Measurements from ENCODE around the gene REEP3. TPM values are rescaled to one million over a fixed set of nuclear protein-coding genes. Genes with fewer than 3 reads are reported as not detected.

REEP3 gene
- total RNA-seq, 1 donor from 2014 or later = 38.9 TPM

DNA sequence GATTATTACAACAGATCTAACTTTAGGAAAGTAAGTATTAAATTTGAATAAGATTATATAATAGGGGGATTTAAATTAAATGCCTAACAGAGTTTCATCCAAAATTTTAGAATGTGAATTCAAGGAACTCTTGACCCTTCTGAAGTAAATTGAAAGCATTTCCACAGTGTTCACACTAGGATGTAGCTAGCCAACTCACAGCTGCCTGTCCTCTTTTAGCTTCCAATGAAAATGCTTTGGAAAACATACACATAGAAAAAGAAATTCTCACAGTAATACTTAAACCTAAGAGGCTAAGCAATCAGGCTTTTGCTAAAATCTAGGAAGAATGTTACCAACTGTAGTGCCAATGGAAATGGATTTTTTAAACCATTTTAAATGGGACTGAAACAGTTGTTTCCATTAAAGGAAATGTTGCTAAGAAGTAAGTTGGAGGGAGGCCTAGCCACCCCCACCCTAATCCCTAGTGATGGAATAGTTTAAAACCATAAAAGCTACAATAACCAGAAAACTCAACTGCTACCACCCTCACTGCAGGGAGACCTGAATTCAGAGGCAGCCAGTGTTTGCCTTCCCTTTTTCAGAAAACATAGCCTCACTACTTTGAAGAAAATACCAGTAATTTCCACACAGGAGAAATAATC lies 58.3 kb downstream of the REEP3 start:
- no peak for DNase-seq (ENCODE audit: low spot score)
- intact Hi-C loops (cut with DNase I) = no loop called here

GRCh38 chr10:63582690-63583089 lies 61.5 kb downstream of the REEP3 start:
- intact Hi-C loops (cut with DNase I) = no loop called here
- no peak for DNase-seq (ENCODE audit: low spot score)

- intact Hi-C loops (cut with DNase I) = no loop called here
- no peak for DNase-seq (ENCODE audit: low spot score)
Observed at GRCh38 chr10:63583397-63583796, 62.2 kb downstream of the REEP3 start.

DNA sequence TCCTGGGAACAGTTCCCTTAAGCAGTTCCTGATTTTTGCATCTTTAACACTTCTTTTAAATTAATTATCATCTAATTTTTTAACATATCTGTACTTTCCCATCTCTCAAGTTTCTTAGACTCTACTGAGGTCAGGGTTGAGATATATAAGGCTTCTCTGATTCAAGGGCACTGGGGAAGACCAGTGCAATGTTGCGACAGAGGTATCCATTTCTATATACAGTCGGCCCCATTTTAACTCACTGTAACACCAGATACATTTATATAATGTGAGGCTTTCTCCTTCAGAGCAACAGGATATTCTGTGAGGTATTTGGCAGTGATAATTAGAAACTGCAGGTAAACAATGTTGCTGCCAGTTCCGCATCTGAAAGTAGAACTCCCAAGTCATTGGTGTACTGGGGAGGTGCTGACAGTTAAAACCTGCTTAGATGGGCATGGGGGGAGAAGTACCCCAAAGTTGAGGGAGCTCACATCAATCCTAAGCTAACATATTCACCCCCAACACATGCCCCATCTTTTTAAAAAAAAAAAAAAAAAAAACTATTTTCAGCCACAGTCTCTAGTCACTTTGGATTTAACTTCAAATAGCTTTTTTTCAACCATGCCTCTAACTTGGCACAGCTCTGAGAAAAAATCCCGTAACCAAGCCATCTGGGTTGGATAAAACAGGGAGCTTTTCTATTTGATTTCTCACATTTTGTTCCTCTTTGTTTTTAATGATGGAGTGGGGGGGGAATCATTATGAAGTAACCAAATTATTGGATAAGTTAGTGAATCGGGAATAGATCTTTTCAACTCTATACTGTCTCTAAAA lies 62.9 kb downstream of the REEP3 start:
- intact Hi-C loops (cut with DNase I) = no loop called here
- DNase-seq (ENCODE audit: low spot score) = no peak

- intact Hi-C loops (cut with DNase I) = no loop called here
Observed at GRCh38 chr10:63584725-63585035, 63.5 kb downstream of the REEP3 start.

DNA sequence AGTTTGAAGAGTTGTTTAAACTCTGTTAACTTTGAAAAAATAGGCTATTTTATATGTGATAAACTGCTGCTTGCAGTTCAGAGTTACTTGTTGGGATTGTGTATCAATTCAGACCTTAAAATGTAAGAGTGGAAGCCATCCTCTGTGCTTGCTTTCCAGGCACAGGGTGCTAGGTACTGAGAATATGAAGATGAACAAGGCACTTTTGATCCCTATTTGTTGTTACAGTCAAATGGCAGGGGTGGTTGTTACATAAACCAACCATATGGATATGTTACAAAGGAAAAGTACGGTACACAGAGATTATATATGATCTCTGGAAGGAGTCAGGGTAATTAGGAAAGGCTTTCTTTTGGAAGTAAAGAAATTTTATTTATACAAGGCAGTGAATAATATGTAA lies 63.8 kb downstream of the REEP3 start:
- no peak for DNase-seq (ENCODE audit: low spot score)
- intact Hi-C loops (cut with DNase I) = no loop called here

More at GRCh38 chr10:63584725-63585035, 63.5 kb downstream of the REEP3 start:
- DNase-seq (ENCODE audit: low spot score) = no peak

DNA sequence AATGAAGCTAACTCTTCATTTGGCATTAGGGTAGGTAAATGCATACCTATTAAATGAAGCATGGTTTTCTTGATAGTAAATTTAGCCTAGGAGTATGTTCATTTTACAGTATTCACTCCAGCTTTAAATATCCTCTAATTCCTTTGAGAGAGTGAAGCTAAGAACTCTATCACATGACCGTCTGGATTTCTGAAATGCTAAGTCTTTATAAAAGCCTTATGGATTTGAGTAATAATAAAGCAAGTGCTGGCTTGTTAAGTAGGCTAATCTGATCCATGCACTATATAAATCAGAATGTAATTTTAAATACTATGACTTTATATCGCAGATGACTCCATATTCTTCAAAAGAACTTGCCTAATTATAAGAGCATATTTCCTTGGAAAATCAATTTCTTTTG lies 64.8 kb downstream of the REEP3 start:
- no peak for DNase-seq (ENCODE audit: low spot score)
- intact Hi-C loops (cut with DNase I) = no loop called here

GRCh38 chr10:63587191-63587590 lies 66.0 kb downstream of the REEP3 start:
- intact Hi-C loops (cut with DNase I) = no loop called here
- no peak for DNase-seq (ENCODE audit: low spot score)

DNA sequence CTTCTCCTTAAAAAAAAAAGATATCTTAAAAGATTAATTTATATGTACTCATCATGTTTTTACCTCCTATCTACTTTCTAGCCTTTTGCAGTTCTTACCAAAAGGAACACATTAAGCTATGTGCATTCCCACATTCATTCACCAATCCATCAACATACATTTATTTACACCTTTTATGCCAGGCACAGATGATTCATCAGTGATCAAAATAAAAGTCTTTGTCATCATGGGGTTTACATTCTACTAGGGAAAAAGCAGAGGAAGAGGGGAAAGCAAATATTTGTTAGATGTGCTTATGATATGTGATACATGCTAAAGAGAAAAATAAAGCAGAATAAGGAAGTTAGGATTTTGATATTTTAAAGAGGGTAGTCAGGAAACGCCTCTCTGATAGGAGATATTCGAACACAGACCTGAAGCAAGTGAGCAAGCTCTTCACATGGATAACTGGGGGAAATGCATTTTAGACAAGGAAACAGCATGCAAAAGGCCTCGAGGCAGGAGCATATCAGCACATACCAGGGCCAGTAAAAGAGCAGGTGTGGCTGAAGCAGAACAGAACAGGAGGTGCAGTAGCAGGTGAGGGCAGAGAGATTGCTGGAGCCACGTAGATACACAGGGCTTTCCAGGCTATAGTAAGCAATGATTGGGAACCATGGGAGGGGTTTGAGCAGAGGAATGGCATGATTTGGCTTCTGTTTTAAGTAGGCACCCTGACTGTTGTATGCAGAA lies 67.4 kb downstream of the REEP3 start:
- intact Hi-C loops (cut with DNase I) = no loop called here
- no peak for DNase-seq (ENCODE audit: low spot score)

- no peak for DNase-seq (ENCODE audit: low spot score)
- intact Hi-C loops (cut with DNase I) = no loop called here
Observed at GRCh38 chr10:63591600-63592379, 70.6 kb downstream of the REEP3 start.

DNA sequence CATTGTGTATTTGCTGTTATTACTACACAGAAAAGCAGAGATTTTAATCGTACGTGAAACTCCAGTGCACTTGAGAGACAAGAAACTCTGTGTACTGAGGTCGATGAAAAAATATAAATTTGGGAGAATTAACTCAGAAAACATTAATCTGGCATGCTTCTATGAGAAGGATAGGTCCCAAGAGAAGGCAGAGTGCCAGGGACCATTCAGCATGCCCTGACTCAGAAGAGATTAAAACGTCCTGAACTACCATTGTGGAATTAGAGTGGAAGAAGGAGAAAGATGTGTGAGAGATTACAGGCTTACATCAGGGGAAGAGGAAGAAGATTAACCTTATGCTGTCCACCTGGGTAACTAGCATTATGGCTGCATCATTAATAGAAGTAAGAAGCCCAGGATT lies 72.4 kb downstream of the REEP3 start:
- intact Hi-C loops (cut with DNase I) = no loop called here
- no peak for DNase-seq (ENCODE audit: low spot score)

- intact Hi-C loops (cut with DNase I) = no loop called here
- DNase-seq (ENCODE audit: low spot score) = no peak
Observed at GRCh38 chr10:63595072-63595471, 73.9 kb downstream of the REEP3 start.

- DNase-seq (ENCODE audit: low spot score) = no peak
- intact Hi-C loops (cut with DNase I) = no loop called here
Observed at GRCh38 chr10:63596924-63597323, 75.7 kb downstream of the REEP3 start.

DNA sequence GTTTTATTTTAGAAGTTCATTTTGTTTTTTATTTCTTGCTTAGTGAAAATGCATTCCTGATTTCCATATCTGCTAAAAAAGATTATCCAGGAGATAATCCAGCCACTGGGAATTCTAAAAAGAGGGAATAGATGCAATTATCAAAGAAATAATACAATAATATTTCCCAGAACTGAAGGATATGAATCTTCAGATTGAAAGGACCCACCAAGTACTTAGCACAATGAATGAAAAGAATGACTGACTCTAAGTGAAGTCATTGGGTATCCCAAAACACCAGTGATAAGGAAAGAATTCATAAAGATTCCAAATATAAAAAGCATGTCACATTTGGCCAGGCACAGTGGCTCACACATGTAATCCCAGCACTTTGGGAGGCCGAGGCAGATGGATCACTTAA lies 79.3 kb downstream of the REEP3 start:
- DNase-seq (ENCODE audit: low spot score) = no peak
- intact Hi-C loops (cut with DNase I) = no loop called here

GRCh38 chr10:63603709-63604445 lies 82.7 kb downstream of the REEP3 start:
- intact Hi-C loops (cut with DNase I) = no loop called here
- no peak for DNase-seq (ENCODE audit: low spot score)

DNA sequence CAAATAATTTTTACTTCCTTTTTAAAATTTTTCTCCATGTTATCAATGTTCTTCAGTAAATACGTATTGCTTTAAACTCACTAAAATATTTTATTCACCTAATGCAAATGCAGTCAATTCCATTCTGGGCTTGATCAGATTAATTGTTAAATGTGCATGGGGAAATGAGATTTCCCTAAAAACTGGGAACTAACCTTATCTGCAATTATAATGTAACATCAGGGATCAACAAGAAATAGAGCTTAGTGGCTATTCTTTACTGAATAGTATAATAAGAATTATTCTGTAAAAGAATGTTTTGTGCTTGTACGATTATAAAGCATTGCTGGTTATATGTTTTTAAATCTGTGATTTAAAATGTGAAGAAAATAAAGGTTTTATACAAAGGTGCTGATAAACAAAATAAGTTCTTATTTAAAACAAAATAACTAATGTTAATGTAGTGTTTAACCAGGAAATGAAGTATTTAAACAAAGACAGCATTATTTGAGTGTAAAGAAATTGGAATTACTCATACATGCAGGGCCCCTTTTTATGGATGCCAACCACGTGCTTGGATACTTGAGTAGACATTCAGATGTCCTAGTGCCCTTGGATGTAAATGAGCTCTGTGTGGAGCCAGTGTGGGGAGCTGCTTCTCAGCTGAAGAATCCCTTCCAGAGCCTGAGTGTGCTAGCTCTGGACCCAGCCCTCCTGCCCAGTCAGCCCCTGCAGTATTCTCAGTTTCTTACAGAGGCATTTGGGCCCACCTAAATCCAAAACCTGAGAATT lies 84.2 kb downstream of the REEP3 start:
- intact Hi-C loops (cut with DNase I) = no loop called here
- no peak for DNase-seq (ENCODE audit: low spot score)

DNA sequence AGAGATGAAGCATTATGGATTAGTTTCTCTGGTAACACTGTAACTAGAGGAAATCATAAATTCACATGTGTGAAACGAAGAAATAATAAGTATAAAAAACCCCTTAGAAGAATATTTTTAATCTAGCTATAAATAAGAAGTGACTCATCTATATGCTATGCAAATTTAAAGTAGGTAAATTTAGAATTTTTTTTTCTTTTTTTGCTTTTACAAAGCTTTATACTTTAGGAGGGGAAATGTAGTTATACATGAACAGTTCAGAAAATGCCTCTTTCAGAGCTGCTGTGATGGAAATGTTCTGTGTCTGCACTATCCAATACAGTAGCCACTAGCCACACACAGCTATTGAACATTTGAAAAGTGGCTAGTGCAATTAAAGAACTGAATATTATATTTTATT lies 87.3 kb downstream of the REEP3 start:
- intact Hi-C loops (cut with DNase I) = no loop called here
- no peak for DNase-seq (ENCODE audit: low spot score)

DNA sequence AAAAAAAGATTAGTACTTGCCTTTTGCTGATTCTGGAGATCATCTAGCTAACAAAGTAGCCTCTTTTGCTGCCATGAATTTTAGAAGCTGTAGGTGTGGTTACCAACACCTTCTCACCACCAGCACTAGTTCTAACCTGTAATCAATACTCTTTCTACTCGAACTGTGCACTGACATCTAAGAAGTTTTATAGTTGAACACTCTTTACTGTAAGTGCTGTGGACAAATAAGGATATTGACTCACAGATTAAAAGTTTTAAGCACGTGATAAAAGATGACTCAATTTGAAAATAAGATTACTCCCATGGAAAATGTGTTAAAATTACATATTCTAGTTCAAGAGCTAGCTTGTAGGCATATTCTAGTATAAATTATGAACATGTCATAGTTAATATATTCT lies 89.9 kb downstream of the REEP3 start:
- no peak for DNase-seq (ENCODE audit: low spot score)
- intact Hi-C loops (cut with DNase I) = no loop called here
